Measurements from ENCODE around the gene TANGO2. TPM values are rescaled to one million over a fixed set of nuclear protein-coding genes. Genes with fewer than 3 reads are reported as not detected.

TANGO2 gene
- total and polyA plus RNA-seq, 9 of the 15 experiments (the other 6 are each of a cell fraction or from before 2014, with no cell fraction given): 15.5 to 94.9 (median 70.1) TPM

DNA sequence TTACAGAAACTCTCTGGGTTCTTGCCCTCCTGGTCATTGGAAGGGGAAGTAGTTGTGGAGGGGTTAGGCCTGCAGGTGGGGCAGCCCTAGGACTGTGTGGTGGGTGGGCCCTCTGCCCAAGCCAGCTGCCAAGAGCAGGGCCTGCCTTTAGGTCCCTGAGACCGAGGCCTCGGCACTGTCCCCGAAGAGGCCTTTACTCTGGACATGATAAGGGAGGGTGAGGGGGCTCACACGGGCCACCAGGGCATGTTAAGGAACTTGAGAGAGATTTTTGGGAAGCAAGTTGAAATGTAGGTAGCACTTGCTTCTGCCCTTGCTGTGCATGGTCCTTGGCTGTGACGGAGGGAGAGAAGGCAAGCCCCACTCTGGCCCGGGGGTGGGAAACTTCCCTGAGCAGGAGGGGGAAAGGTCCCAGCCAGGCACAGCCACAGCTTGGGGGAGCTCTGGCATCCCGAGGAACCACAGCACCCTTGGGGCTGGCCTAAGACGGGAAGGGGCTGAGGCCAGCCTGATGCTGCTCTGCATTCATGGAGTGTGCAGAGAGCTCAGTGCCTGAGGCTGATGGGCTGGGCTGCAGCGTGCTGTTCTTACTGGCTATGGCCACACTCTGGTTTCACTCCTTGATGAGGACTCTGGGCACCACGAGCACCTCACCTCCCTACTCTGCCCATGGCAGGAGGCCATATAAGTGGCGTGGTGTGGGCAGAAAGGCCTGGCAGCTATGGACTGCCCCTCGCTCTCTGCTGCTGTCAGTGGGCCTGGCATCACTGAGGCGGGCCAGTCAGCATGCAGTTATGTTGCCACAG, 87.2 kb downstream of the TANGO2 start (continued):
- TF ChIP-seq, protein P1, sequence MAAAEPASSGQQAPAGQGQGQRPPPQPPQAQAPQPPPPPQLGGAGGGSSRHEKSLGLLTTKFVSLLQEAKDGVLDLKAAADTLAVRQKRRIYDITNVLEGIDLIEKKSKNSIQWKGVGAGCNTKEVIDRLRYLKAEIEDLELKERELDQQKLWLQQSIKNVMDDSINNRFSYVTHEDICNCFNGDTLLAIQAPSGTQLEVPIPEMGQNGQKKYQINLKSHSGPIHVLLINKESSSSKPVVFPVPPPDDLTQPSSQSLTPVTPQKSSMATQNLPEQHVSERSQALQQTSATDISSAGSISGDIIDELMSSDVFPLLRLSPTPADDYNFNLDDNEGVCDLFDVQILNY (CRISPR knock-in tag; IDR thresholded peaks at IDR 0.05): no peak
- TF ChIP-seq HLTF (IDR thresholded peaks at IDR 0.05) (no peak), FOXJ2 (tag; IDR thresholded peaks at IDR 0.05) (no peak), JUND (IDR thresholded peaks at IDR 0.05; ENCODE audit: borderline replicate concordance, low read depth, low read length) (no peak), JUND (tag; IDR thresholded peaks at IDR 0.05; ENCODE audit: borderline replicate concordance, low read depth, low read length) (no peak), RBM14 (IDR thresholded peaks at IDR 0.05; ENCODE audit: borderline replicate concordance, insufficient read depth, low read depth, low read length) (no peak), ZNF778 (CRISPR knock-in tag; IDR thresholded peaks at IDR 0.05) (no peak), SRF (CRISPR knock-in tag; IDR thresholded peaks at IDR 0.05) (no peak; a peak in 1 of 4 replicates), ZNF175 (CRISPR knock-in tag; IDR thresholded peaks at IDR 0.05; ENCODE audit: low read depth) (no peak), XRCC4 (IDR thresholded peaks at IDR 0.05; ENCODE audit: extremely low read depth, insufficient read depth, insufficient read length) (no peak), BHLHE40 (IDR thresholded peaks at IDR 0.05; ENCODE audit: low read length) (no peak)
- TF ChIP-seq, protein P2, sequence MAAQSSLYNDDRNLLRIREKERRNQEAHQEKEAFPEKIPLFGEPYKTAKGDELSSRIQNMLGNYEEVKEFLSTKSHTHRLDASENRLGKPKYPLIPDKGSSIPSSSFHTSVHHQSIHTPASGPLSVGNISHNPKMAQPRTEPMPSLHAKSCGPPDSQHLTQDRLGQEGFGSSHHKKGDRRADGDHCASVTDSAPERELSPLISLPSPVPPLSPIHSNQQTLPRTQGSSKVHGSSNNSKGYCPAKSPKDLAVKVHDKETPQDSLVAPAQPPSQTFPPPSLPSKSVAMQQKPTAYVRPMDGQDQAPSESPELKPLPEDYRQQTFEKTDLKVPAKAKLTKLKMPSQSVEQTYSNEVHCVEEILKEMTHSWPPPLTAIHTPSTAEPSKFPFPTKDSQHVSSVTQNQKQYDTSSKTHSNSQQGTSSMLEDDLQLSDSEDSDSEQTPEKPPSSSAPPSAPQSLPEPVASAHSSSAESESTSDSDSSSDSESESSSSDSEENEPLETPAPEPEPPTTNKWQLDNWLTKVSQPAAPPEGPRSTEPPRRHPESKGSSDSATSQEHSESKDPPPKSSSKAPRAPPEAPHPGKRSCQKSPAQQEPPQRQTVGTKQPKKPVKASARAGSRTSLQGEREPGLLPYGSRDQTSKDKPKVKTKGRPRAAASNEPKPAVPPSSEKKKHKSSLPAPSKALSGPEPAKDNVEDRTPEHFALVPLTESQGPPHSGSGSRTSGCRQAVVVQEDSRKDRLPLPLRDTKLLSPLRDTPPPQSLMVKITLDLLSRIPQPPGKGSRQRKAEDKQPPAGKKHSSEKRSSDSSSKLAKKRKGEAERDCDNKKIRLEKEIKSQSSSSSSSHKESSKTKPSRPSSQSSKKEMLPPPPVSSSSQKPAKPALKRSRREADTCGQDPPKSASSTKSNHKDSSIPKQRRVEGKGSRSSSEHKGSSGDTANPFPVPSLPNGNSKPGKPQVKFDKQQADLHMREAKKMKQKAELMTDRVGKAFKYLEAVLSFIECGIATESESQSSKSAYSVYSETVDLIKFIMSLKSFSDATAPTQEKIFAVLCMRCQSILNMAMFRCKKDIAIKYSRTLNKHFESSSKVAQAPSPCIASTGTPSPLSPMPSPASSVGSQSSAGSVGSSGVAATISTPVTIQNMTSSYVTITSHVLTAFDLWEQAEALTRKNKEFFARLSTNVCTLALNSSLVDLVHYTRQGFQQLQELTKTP (IDR thresholded peaks at IDR 0.05; ENCODE audit: low read depth in 1 of 2, partially characterized antibody in 2 of 2): no peak
- TF ChIP-seq, protein P3, sequence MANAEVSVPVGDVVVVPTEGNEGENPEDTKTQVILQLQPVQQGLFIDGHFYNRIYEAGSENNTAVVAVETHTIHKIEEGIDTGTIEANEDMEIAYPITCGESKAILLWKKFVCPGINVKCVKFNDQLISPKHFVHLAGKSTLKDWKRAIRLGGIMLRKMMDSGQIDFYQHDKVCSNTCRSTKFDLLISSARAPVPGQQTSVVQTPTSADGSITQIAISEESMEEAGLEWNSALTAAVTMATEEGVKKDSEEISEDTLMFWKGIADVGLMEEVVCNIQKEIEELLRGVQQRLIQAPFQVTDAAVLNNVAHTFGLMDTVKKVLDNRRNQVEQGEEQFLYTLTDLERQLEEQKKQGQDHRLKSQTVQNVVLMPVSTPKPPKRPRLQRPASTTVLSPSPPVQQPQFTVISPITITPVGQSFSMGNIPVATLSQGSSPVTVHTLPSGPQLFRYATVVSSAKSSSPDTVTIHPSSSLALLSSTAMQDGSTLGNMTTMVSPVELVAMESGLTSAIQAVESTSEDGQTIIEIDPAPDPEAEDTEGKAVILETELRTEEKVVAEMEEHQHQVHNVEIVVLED (CRISPR knock-in tag; IDR thresholded peaks at IDR 0.05): no peak
- TF ChIP-seq, protein P4, sequence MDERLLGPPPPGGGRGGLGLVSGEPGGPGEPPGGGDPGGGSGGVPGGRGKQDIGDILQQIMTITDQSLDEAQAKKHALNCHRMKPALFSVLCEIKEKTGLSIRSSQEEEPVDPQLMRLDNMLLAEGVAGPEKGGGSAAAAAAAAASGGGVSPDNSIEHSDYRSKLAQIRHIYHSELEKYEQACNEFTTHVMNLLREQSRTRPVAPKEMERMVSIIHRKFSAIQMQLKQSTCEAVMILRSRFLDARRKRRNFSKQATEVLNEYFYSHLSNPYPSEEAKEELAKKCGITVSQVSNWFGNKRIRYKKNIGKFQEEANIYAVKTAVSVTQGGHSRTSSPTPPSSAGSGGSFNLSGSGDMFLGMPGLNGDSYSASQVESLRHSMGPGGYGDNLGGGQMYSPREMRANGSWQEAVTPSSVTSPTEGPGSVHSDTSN (CRISPR knock-in tag; IDR thresholded peaks at IDR 0.05; ENCODE audit: low read depth): no peak
- TF ChIP-seq, protein P4 (tag; conservative IDR thresholded peaks at IDR 0.05; ENCODE audit: low read depth): no peak
- TF ChIP-seq, protein P5, sequence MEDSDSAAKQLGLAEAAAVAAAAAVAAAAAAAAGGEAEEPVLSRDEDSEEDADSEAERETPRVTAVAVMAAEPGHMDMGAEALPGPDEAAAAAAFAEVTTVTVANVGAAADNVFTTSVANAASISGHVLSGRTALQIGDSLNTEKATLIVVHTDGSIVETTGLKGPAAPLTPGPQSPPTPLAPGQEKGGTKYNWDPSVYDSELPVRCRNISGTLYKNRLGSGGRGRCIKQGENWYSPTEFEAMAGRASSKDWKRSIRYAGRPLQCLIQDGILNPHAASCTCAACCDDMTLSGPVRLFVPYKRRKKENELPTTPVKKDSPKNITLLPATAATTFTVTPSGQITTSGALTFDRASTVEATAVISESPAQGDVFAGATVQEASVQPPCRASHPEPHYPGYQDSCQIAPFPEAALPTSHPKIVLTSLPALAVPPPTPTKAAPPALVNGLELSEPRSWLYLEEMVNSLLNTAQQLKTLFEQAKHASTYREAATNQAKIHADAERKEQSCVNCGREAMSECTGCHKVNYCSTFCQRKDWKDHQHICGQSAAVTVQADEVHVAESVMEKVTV (CRISPR knock-in tag; IDR thresholded peaks at IDR 0.05): no peak

All from K562 (cell line).